ENCODE data around the gene MARK2.

The MARK2 gene

DNA sequence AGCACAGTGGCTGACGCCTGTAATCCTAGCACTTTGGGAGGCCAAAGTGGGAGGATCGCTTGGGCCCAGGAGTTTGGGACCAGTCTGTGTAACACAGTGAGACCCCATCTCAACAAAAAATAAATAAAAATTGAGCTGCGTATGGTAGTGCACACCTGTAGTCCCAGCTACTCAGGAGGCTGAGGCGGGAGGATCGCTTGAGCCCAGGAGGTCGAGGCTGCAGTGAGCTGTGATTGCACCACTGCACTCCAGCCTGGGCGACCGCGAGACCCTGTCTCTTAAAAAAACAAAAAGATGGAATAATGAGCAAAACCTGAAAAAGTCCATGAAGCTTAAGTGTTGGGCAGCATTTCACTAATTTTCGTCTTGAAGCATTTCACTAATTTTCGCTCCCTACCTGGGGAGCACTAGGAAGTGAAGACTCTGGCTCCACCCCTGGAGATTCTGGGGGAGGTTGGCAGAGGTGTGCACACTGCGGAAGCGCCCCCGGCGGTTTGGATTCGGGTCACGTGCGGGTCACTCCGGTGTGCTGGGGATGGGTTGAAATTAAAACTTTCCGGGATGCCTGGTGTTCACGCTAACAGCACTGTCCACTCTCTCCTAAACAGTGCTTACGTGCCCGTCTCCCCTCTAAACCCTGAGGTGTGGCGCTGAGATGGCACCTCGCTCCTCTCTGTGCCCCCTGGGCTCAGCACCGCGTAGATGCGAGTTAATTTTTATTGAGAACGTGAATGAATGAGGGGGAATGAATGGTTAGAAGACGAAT lies 99.0 kb downstream of the MARK2 start:
- peak; percentile 26 to 48 for DNase-seq

DNA sequence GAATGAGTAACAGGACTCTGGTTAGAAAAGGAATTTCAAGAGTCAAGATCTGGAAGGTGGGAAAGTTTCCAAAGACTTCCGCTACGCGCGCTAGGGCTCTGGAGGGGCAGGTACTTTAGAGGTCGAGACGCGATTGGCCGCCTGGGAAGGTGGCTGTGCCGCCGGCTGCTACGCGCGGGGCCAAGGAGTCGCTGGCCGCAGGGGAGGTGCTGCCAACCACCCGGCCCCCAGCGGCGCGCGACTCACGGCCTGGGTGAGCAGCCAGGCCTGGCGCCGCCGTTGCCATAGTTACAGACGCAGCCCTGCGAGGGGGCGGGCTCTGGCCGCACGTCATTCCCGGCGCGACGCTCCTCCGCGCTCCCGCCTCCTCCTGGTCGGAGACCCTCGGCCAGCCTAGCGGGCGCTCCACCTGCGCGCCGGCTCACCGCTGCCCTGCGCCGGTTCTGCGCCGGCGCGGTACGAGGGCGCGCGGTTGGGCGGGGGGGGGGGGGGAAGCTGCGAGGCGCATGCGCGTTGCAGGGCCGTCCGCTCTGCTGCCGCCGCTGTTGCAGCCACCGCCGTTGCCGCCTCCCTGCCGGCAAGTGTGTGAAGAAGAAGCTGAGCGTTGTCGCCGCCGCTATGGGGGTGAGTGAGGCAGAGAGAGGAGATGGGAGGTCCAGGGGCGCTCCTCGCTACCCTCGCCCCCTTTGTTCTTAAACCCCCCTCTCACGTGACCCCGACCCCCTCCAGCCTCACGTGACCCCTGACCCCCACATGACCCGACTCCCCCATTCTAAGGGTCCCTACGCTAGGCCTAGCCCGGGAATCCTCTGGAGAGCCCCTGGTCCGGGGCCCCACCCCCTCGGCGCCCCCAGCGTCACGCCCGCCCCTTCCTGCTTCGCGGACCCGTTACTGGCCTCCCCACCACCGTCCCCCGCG lies 99.8 kb downstream of the MARK2 start, which contains the start of gene NAA40:
Gene NAA40, plus strand, starts transcription at position 524 of the 918 bp plus-strand sequence. Its CDS starts 95 bp downstream, at position 619.
- DNase-seq: peak; percentile 95 to 96

DNA sequence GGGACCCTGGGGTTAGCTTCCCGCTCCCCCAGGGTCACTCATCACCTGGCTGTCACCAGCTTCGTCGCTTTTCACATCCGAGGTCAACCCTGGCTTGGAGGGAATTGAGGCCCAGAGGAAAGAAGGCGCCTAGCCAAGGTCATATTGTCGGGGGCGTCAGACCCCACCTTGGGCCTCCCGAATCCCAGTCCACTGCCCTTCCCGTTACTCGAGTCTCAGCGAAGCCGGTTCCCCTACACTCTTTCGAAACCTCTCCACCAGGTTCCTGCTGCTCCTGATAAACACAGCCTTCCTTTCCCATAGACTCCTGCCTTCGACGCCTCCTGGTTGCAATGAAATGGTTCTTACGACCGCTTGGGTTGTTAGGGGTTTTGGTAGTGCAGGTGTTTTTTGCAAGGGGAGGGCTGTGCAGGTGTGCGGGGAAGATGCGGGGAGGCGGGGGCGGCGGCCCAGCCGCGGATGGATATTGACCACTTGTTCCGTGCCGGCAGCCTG lies 100.5 kb downstream of the MARK2 start:
- DNase-seq: peak in 1 of 2 experiments; percentile 26

DNA sequence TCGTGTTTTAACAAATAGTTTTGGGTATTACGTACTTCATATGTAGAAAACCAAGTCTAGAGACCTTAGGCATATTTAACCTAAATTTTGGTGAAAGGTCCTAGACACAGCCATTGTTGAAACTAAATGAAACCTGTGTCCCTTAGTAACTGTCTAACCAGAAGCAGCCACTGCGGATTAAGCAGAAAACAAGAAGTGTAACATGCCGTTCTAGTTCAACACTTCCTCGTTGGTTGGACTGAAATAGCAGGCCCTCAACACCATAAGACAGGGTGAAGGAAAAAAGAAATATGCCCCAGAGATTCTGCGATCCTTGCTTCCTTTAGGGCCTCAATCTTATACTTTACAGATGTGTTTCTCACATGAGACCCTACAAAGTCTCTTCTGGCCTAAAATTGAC lies 101.9 kb downstream of the MARK2 start:
- DNase-seq: no peak

DNA sequence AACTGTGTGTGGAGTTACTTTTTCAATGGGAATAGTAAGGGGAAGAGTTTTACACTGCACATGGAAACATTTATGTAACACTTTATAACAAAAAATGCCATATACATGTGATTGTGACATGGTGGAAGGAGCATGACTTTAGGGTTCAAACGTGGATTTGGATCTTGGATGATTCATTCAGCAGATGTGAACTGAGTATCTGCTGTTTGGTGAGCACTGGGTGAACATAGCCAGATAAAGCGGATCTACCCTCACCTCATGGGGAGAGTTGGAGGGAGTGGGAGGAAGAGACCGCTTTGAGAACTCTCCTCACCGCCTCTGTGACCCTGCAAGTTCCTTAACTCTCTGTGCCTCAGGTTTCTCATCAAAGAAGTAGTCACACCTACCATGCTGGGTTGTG lies 103.0 kb downstream of the MARK2 start:
- DNase-seq: no peak

DNA sequence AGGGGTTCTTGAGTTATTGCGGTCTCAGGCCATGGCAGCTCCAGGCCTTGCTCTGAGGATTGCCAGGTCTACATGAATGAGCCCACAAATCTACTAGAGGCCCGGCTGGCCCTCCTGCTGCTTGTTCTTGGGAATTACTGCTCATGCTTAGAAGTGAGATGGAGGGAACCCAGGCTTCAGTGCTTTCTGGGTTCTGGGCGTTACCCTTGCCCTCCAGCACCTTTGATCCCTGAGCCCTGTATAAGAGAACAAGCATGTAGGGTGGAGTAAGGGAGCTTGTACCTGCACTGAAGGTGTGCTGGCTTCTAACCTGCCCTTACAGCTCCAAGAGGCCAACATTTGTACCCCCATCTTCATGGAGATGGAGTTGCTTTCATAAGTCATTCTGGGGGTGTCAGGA lies 103.9 kb downstream of the MARK2 start:
- DNase-seq: no peak

DNA sequence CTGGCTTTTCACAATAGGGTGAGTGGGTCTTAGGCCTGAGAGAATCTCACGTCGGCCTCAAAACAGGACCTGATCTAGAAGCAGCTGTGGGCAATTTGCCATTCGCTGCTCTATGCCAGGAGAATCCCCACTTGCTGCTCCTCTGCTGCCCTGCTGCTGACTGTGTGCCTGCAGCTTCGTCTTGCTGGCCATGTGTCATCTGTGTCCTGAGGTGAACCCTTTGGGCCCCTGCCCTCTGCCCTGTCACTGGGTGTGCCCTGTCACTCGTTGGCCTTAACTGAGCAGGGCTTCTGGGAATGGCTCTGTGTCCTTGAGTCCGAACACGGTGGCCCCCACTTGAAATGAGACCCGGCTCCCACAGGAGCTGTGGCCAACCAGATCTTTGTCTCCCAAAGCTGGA lies 106.1 kb downstream of the MARK2 start:
- DNase-seq: no peak

DNA sequence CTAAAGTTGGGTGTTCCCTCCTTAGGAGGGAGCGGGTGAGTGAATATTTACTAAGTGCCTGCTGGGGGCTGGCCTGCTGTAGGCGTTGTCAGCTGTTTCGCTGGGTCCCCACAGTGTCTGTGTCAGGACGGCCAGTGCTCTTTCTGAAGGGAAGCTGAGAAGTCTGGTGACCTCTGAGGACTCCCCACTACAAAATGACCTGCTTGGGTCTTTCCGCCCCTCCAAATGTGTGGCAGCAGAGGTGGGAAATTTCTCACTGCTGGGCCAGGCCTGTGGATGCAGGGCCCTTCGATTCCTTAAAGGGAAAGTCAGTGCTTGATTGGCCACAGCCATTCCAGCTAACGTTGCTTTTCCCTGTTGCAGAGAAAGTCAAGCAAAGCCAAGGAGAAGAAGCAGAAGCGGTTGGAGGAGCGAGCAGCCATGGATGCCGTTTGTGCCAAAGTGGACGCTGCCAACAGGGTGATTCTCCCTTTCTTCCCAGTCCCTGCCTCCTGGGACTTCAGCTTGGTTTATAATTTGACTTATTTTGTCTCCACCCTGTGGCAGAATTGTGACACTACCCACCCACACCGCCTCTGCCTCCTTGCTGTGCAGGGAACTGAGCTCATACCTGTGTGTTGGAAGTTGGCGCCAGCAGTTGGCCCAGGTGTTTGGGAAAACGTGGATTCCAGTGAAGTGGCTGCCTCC lies 106.7 kb downstream of the MARK2 start:
- peak; percentile 52 to 72 for DNase-seq

DNA sequence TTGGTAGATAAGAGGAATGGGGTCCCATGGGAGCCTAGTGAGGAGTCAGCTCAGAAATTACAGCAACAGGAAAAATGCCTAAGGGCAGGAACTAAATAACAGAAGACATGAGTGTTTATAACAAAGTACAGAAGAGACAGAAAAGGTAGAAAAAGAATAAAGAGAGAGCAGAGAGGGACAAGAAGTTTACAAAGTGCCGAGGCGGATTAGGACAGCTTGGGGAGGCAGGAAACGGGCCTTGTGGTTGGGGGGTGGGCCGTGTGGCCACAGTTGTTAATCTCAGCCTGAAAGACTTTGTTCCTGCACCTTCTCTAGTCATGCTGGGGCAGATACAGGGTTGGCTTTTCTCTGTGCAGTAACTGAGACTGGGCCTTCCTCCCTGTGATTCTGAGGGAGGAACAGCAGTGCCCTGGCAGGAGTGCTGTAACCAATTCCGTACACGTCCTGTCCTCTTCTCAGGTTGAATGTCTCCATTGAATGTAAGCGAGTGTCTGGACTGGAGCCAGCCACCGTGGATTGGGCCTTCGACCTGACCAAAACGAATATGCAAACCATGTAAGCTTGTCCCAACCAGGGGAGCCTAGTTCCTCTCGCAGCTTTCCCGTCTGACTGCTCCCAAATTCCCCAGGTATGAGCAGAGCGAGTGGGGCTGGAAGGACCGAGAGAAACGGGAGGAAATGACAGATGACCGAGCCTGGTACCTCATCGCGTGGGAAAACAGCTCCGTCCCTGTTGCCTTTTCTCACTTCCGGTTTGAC lies 113.0 kb downstream of the MARK2 start:
- no peak for DNase-seq

DNA sequence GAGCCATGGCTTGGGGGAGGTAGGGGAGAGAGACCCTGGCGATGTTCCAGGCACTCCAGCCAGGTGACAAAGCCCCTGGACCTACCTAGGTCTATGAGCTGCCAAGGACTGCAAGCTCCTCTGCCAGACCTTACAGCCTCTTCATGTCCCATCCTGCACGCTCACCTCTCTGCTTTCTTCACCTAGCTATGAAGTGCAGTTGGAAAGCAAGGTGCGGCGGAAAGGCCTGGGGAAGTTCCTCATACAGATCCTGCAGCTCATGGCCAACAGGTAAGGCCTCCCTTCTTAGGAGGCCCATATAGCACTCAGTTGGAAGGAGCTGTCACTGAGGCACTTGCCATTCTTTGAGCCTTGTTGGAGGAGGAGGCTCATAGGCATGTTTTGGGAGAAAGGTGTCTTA lies 113.7 kb downstream of the MARK2 start:
- DNase-seq: no peak

DNA sequence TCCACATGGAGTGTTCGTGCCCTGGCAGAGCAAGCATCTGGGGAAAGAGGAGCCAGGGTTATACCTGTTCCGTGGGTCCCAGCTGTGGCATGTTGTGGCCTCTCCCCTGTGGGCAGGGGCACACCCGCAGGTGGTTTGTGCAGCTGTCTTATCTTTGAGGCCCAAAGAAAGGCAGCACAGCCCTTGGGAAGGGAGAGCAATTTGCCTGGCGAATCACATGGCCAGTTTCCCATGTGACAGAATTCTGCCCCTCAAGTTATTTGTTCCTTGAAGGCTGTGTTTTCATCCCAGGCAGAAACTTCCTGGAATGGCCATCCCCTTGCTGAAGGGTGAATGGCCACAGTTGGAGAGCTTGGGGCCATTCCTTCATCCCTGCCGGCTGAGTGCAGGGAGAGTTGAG lies 119.1 kb downstream of the MARK2 start:
- DNase-seq: no peak
